GM18909 (cell line): Measurements from ENCODE around the gene SOD1.
A peak's percentile ranks its signal among the peaks of the same experiment; 100 is the strongest.
"Not testable (repeated sequence)": the region's sequence is repeated elsewhere in the genome, so short reads cannot be mapped to it uniquely, and the experiment has no call there.

Source experiments
- ATAC-seq: cut with Tn5 transposase; IDR thresholded peaks from one replicate; pipeline ENCODE4 v1.9.1; 2021; ENCODE audit warnings: mild to moderate bottlenecking; ENCODE audit not compliant: unreplicated experiment, poor library complexity

Gene SOD1

DNA sequence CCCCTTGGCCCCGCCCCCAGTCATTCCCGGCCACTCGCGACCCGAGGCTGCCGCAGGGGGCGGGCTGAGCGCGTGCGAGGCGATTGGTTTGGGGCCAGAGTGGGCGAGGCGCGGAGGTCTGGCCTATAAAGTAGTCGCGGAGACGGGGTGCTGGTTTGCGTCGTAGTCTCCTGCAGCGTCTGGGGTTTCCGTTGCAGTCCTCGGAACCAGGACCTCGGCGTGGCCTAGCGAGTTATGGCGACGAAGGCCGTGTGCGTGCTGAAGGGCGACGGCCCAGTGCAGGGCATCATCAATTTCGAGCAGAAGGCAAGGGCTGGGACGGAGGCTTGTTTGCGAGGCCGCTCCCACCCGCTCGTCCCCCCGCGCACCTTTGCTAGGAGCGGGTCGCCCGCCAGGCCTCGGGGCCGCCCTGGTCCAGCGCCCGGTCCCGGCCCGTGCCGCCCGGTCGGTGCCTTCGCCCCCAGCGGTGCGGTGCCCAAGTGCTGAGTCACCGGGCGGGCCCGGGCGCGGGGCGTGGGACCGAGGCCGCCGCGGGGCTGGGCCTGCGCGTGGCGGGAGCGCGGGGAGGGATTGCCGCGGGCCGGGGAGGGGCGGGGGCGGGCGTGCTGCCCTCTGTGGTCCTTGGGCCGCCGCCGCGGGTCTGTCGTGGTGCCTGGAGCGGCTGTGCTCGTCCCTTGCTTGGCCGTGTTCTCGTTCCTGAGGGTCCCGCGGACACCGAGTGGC is at the start of gene SOD1:
SOD1 (plus strand) TSS at position 158 of the 723 bp plus-strand sequence; CDS start at position 235, 77 bp downstream.
- peak; percentile 97 for ATAC-seq

- no peak for ATAC-seq
Measured at GRCh38 chr21:31611445-31611844, 48.0 kb upstream of the SOD1 start.

- no peak for ATAC-seq
Measured at GRCh38 chr21:31612894-31613785, 46.4 kb upstream of the SOD1 start.

- no peak for ATAC-seq
Measured at GRCh38 chr21:31614705-31615104, 44.8 kb upstream of the SOD1 start.

DNA sequence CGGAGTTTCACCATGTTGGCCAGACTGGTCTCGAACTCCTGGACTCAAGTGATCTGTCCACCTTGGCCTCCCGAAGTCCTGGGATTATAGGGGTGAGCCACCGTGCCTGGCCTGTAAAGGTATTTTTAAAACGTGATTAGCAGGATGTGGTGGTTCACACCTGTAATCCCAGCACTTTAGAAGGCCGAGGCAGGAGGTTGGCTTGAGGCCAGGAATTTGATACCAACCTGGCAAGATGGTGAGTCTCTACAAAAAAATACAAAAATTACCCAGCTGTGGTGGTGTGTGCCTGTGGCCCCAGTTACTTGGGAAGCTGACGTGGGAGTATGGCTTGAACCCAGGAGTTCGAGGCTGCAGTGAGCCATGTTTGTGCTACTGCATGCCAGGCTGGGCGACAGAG is 43.3 kb upstream of the SOD1 start:
- no peak for ATAC-seq

DNA sequence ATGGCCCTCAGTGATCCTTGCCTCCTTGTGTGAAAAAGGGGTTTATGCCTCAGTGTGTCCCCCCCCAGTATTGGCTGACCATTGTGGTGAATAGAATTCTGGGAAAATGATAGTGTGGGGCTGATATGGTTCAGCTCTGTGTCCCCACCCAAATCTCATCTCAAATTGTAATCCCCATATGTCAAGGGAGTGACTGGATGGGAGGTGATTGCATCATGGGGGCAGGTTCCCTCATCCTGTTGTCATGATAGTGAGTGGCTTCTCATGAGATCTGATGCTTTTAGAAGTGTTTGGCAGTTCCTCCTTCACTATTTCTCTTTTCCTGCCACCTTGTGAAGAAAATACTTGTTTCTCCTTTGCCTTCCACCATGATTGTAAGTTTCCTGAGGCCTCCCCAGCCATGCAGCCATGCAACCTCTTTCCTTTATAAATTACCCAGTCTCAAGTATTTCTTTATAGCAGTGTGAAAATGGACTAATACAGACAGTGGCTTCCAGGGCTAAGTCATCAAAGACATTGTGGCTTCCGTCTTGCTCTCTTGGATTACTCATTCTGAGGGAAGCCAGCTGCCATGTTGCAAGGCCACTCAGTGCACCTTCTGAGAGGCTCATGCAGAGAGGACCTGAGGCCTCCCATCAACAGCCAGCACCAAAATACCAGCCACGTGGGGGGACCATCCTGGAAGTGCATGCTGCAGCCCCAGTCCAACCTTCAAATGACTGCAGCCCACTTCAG is 40.6 kb upstream of the SOD1 start:
- no peak for ATAC-seq

DNA sequence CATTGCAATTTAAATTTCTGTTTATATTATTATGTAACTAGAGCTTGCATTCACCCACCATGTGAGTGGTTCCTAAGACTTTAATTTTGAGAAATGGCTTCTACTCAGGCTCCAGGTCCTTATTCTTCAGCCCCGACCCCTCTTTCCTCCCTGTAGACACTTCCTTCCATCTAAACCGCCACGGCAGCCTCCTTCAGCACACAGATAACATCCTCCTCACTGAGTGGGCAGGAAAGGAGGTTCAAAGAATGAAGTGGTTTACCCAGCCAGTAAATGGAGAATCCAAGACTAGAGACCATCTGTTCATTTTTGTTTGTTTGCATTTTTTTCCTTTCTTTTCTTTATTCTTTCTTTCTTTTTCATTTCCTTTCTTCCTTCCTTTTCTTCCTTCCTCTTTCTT is 37.1 kb upstream of the SOD1 start:
- no peak for ATAC-seq

DNA sequence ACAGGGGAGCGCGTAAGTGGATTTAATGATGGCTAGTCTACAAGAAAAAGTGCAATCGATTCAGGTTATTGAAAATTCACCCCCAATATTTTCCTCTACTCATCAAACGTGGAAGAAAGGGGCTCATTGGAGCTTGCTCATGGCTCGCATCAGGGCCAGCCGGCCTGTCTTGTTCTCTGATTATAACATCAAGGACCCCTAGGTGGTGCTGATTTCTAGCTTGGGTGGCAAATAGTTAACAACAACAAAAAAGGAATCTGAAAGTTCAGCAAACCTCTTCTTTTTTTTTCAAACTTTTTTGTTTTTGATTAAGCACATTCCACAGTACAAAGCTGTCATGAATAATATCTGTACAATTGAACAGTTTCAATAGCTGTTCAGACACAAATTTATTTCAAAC is 35.8 kb upstream of the SOD1 start:
- ATAC-seq: no peak

GRCh38 chr21:31624181-31624580 is 35.3 kb upstream of the SOD1 start:
- no peak for ATAC-seq

- no peak for ATAC-seq
Measured at GRCh38 chr21:31624961-31625491, 34.5 kb upstream of the SOD1 start.

- no peak for ATAC-seq
Measured at GRCh38 chr21:31629972-31630711, 29.4 kb upstream of the SOD1 start.

- ATAC-seq: not testable (repeated sequence)
Measured at GRCh38 chr21:31631881-31632280, 27.6 kb upstream of the SOD1 start.

DNA sequence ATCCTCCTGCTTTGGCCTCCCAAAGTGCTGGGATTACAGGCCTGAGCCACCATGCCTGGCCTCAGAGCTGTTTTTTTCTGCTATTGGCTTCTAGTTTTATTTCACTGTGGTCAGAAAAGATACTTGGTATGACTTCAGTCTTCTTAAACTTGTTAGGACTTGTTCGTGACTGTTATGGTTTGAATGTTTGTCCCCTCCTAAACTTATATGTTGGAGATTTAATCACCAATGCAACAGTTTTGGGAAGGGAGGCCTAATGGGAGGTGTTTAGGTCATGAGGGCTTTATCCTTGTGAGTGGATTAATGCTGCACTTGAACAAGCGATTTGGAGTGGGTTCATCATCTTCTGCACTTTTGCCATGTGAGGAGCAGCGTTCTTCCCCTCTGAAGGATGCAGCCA is 24.5 kb upstream of the SOD1 start:
- ATAC-seq: no peak

- ATAC-seq: no peak
Measured at GRCh38 chr21:31636874-31637273, 22.6 kb upstream of the SOD1 start.

DNA sequence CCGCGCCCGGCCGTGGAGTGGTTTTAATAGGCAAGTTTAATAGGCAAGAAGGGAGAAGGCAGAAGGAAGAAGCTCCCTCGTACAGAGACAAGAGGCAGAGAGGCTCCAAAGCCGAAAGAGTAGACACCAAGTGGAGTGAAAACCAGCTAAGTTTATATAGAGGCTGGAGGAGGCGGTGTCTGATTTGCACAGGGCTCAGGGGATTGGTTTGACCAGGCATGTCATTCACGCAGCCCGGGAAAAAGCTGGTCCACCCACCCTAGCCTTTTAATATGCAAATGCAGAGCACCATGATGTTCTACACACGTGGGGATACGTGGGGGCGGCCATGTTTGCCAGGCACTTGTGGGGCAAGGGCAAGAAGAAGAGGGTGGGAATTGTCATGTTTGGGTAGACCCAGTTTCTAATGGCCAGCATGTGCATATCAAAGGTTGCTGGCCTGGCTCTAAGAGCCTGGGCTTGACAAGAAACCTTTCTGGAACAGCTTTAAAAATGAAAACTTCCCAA is 18.0 kb upstream of the SOD1 start:
- no peak for ATAC-seq

GRCh38 chr21:31644643-31645042 is 14.8 kb upstream of the SOD1 start:
- no peak for ATAC-seq

DNA sequence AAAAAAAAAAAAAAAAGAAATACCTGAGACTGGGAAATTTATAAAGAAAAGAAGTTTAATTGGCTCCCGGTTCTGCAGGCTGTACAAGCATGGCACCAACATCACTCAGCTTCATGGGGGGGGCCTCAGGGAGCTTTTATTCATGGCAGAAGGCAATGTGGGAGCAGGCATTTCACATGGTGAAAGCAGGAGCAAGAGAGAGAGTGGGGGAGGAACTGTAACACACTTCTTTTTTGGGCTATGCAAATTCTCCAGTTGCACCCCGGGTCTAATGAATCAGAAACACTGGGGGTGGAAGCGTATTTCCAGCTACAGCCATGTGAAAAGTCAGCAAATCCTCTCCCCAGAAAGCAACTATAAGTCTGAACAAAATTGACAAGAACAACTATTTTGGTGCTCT is 11.8 kb upstream of the SOD1 start:
- peak; percentile 42 for ATAC-seq

DNA sequence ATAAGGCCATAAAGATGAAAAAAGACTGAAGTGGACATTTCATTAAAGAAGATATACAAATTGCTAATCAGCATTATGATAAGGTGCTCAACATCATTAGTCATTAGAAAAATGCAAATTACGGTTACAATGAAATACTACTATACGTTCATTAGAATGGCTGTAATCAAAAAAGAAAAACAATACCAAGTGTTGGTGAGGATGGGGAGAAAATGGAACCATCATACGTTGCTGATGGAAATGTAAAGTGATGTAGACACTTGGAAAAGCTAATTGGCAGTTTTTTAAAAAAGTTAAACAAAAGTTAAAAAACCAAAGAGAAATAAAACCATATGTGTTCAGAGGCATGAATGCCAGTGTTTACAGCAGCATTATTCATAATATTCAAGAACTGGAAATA is 8.6 kb upstream of the SOD1 start:
- no peak for ATAC-seq

GRCh38 chr21:31651491-31651890 is 8.0 kb upstream of the SOD1 start:
- ATAC-seq: not testable (repeated sequence)

- no peak for ATAC-seq
Measured at GRCh38 chr21:31654340-31654739, 5.2 kb upstream of the SOD1 start.
